OCI-LY1 (cell line): ENCODE results near the gene OR10A4.

Experiments
- EZH2 ChIP-seq: fragments of 200-600 bp; sonication (generic), shearing (Covaris generic); IDR thresholded peaks from 2 replicates; pipeline ENCODE4 v1.8.0; 2017; ENCODE audit warnings: borderline replicate concordance, mixed run types, mild to moderate bottlenecking, antibody characterized with exemption, low read length, moderate library complexity, mixed read lengths
- TF ChIP-seq, protein P1 (sequence below): fragments of 200-600 bp; sonication (generic), shearing (Covaris generic); IDR thresholded peaks from 2 replicates; pipeline ENCODE4 v1.5.1; 2017; ENCODE audit warnings: mild to moderate bottlenecking, antibody characterized with exemption, low read length, moderate library complexity, mixed read lengths

DNA sequence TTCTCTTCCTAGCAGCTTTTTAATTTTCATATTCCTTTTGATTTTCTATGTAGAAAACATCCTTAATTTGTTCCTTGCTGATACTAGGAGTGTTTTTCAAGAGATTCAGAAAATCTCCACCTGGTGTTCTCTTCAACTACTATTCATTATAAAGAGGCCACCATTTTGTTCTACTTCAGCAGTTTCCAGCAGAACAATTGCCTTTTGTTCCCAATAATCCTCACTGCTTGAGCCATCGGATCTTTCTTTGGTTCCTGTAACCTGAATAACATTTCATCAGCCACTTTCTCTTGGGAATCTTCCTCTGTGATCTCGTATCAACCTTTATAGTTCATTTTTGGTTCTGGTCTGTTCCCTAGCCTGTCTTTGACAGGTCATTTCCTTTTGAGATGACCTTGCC lies 32.8 kb upstream of the OR10A4 start:
- TF ChIP-seq, protein P1, sequence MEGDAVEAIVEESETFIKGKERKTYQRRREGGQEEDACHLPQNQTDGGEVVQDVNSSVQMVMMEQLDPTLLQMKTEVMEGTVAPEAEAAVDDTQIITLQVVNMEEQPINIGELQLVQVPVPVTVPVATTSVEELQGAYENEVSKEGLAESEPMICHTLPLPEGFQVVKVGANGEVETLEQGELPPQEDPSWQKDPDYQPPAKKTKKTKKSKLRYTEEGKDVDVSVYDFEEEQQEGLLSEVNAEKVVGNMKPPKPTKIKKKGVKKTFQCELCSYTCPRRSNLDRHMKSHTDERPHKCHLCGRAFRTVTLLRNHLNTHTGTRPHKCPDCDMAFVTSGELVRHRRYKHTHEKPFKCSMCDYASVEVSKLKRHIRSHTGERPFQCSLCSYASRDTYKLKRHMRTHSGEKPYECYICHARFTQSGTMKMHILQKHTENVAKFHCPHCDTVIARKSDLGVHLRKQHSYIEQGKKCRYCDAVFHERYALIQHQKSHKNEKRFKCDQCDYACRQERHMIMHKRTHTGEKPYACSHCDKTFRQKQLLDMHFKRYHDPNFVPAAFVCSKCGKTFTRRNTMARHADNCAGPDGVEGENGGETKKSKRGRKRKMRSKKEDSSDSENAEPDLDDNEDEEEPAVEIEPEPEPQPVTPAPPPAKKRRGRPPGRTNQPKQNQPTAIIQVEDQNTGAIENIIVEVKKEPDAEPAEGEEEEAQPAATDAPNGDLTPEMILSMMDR = no peak
- TF ChIP-seq EZH2 = no peak
